Fibroblast of lung (primary cell): ENCODE results near the gene TRPC1.

Experiments
- EZH2 ChIP-seq: IDR thresholded peaks from 2 replicates; pipeline ENCODE4 v1.5.1; 2012; ENCODE audit warnings: low read length, control low read depth, mild to moderate bottlenecking; ENCODE audit errors: missing control alignments
- TF ChIP-seq, protein P1 (sequence below), 2 donors: IDR thresholded peaks in 1 of 2; conservative IDR thresholded peaks in 1 of 2; 1 replicate in 1 of 2; 2 replicates in 1 of 2; pipeline ENCODE4 v1.5.1; 2011 to 2012; ENCODE audit warnings: low read length in 2 of 2, control low read depth in 1 of 2, inconsistent platforms in 1 of 2, low read depth in 1 of 2, mild to moderate bottlenecking in 1 of 2

DNA sequence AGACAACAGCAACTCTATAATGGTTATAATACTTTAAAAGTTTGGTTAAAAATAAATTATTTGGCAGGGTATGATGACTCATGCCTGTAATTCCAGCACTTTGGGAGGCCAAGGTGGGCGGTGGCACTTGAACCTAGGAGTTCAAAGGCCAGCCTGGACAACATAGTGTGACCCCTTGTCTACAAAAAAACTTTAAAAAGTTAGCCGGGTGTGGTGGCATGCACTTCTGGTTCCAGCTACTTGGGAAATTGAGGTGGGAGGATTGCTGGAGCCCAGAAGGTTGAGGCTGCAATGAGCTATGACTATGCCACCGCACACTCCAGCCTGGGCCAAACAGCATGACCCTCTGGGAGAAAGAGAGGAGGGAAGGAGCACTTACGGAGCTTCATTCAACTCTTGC is 7.7 kb upstream of the TRPC1 start:
- TF ChIP-seq, protein P1, sequence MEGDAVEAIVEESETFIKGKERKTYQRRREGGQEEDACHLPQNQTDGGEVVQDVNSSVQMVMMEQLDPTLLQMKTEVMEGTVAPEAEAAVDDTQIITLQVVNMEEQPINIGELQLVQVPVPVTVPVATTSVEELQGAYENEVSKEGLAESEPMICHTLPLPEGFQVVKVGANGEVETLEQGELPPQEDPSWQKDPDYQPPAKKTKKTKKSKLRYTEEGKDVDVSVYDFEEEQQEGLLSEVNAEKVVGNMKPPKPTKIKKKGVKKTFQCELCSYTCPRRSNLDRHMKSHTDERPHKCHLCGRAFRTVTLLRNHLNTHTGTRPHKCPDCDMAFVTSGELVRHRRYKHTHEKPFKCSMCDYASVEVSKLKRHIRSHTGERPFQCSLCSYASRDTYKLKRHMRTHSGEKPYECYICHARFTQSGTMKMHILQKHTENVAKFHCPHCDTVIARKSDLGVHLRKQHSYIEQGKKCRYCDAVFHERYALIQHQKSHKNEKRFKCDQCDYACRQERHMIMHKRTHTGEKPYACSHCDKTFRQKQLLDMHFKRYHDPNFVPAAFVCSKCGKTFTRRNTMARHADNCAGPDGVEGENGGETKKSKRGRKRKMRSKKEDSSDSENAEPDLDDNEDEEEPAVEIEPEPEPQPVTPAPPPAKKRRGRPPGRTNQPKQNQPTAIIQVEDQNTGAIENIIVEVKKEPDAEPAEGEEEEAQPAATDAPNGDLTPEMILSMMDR (conservative IDR thresholded peaks at IDR 0.05 in 1 of 2, IDR thresholded peaks at IDR 0.05 in 1 of 2; ENCODE audit: low read depth in 1 of 2, low read length in 2 of 2) = no peak
- TF ChIP-seq EZH2 = no peak
